Heart left ventricle (tissue), 16 donors: ENCODE results near the gene HTR7. TPM values are rescaled to one million over a fixed set of nuclear protein-coding genes. Genes with fewer than 3 reads are reported as not detected.

Experiments
- ATAC-seq, 4 donors: fragments of 200-7000 bp; cut with Tn5 transposase; one replicate each; pipeline ENCODE4 v1.9.1; 2020 to 2022; ENCODE audit warnings: moderate library complexity in 4 of 4, mild to moderate bottlenecking in 3 of 4, moderate number of reproducible peaks in 1 of 4
- DNase-seq, 5 donors: peaks; one replicate each; pipeline ENCODE4 v3.0.0-alpha.2; 2020
- H3K27ac ChIP-seq, 12 donors: fragments of 200-600 bp; sonication (generic) in 4 of 12; one replicate each; pipeline versions ENCODE4 v1.5.0 to v1.8.0; 2016 to 2022; ENCODE audit warnings: mild to moderate bottlenecking in 2 of 12
- H3K27me3 ChIP-seq, 9 donors: fragments of 200-600 bp; sonication (generic) in 2 of 9; one replicate each; pipeline versions ENCODE4 v1.5.1 to v1.8.0; 2016 to 2022; ENCODE audit warnings: mild to moderate bottlenecking in 3 of 9
- H3K36me3 ChIP-seq, 9 donors: fragments of 200-600 bp; sonication (generic) in 2 of 9; one replicate each; pipeline versions ENCODE4 v1.5.0 to v1.8.0; 2018 to 2022; ENCODE audit warnings: mild to moderate bottlenecking in 2 of 9
- H3K4me1 ChIP-seq, 12 donors: fragments of 200-600 bp; sonication (generic) in 4 of 12; one replicate each; pipeline versions ENCODE4 v1.5.0 to v1.8.0; 2016 to 2022; ENCODE audit warnings: mild to moderate bottlenecking in 3 of 12
- H3K4me3 ChIP-seq, 12 donors: fragments of 200-600 bp; sonication (generic) in 4 of 12; one replicate each; pipeline versions ENCODE4 v1.5.0 to v1.8.0; 2017 to 2022; ENCODE audit warnings: mild to moderate bottlenecking in 9 of 12, moderate library complexity in 4 of 12
- H3K9me3 ChIP-seq, 12 donors: fragments of 200-600 bp; sonication (generic) in 4 of 12; one replicate each; pipeline versions ENCODE4 v1.5.0 to v1.8.0; 2016 to 2022; ENCODE audit warnings: mild to moderate bottlenecking in 1 of 12
- POLR2A ChIP-seq, 2 donors: fragments of 450-650 bp; IDR thresholded peaks; one replicate each; pipeline ENCODE4 v1.6.1; 2017; ENCODE audit warnings: antibody characterized with exemption in 2 of 2, mild to moderate bottlenecking in 2 of 2, moderate library complexity in 2 of 2
- whole genome bisulfite sequencing, 4 donors: extraction: QIAGEN DNeasy Blood & Tissue Kit in 2 of 4; methylation state at CpG; one replicate each; pipeline versions ENCODE4 v1.1.5 to v1.1.7; 2013 to 2018; 5-methylcytosine and 5-hydroxymethylcytosine counted together
- intact Hi-C, 10 donors: fragments of 100-400 bp; cut with DNase I; formaldehyde crosslinking; loops; one replicate each; pipeline versions ENCODE4 v1.11.1 to v1.14.2; 2022
- polyA plus RNA-seq, 2 donors: library from polyadenylated mRNA; stranded (reverse); fragments of 200-250 nt; gene quantifications; one replicate each; pipeline ENCODE4 v1.2.3, GENCODE V29; 2013
- total RNA-seq, 9 donors: library from RNA; depleted of rRNA in 2 of 9; stranded (reverse); fragments of >200 nt in 2 of 9; fragmentation: NEBNext Ultra II Directional in 3 of 9; extraction: Animal tissue kit (Norgen Biotek cat#: 25700) in 3 of 9; gene quantifications; one replicate each; pipeline versions ENCODE4 v1.1.0 to v1.2.4, GENCODE V29; 2016 to 2023
- TF ChIP-seq, protein P1 (sequence below), 12 donors: fragments of 200-600 bp; sonication (generic) in 4 of 12; IDR thresholded peaks; one replicate each; pipeline versions ENCODE4 v1.5.0 to v1.8.0; 2018 to 2022; ENCODE audit warnings: antibody characterized with exemption in 12 of 12, mild to moderate bottlenecking in 5 of 12
- donor health status: ischemic (EF 13 %, LVEDD 7.1; RV severe dilation, severe dysfunction).
- donor health status: healthy with polysubstance abuse.
- donor health status: DM: no; HTN: yes; CAD: no.
- donor health status: DM: no; HTN: no; CAD: no.
- donor health status: ischemic (EF 25% LVEDD 6.9; RV normal size, moderate dysfunction).
- donor health status: ischemic (EF 25% LVEDD 5.7; RV mildly dilated, moderate dysfunction).
- donor health status: healthy.
- donor health status: DM: yes; HTN: yes; CAD: no.
- donor health status: ischemic (EF 35%, LVEDD 5.7; RV mildly dilated, moderate dysfunction).
- donor health status: nonischemic (EF 11% LVEDD 7.7; RV severe dilation, severe dysfunction).
- donor health status: DM: yes; HTN: yes; CAD: no.
- donor health status: PGD.
- donor health status: ischemic (EF 29% LVEDD 5.4; RV normal size, mild dysfunction).
- donor health status: nonischemic (EF 23%, LVEDD 6.1; RV moderate dilation, normal function).

Gene HTR7
- total and polyA plus RNA-seq, 11 donors: 0.10 to 0.66 (median 0.24) TPM; not detected in 4

DNA sequence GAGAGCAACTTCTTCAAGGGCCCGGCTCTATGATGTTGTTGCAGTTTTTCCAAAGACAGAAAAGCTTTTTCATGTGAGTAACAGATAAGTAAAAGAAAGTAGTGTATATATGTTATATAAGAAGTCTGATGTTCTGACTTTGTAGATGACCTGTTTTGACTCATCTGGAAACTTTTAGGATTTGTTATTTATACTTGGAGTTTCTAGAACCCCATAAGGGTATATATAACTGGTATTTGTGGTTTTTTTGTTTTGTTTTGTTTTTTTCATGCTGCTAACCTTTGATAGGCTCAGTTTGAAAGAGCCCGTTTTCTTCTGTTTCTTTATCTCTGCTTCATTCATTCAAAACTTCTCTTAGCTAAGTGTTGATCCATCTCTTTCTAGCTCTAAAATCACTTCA lies 21.2 kb upstream of the HTR7 start:
- no peaks in the 10 kb centered on the region for H3K27me3 ChIP-seq
- 87 to 93% (median 90%) methylated on average over 2 of the region's 2 CpGs for WGBS, 4 donors
- DNase-seq (no peak), ATAC-seq (no peak)
- intact Hi-C loops: loop anchor here in 2 of 10 donors (10.0 kb wide), 2 partner anchors 506 to 1454 kb away; no protein-coding TSS in a partner anchor
- no peak overlapping the region for H3K4me3 ChIP-seq
- TF ChIP-seq POLR2A (IDR thresholded peaks at IDR 0.05): no peak
- TF ChIP-seq, protein P1, sequence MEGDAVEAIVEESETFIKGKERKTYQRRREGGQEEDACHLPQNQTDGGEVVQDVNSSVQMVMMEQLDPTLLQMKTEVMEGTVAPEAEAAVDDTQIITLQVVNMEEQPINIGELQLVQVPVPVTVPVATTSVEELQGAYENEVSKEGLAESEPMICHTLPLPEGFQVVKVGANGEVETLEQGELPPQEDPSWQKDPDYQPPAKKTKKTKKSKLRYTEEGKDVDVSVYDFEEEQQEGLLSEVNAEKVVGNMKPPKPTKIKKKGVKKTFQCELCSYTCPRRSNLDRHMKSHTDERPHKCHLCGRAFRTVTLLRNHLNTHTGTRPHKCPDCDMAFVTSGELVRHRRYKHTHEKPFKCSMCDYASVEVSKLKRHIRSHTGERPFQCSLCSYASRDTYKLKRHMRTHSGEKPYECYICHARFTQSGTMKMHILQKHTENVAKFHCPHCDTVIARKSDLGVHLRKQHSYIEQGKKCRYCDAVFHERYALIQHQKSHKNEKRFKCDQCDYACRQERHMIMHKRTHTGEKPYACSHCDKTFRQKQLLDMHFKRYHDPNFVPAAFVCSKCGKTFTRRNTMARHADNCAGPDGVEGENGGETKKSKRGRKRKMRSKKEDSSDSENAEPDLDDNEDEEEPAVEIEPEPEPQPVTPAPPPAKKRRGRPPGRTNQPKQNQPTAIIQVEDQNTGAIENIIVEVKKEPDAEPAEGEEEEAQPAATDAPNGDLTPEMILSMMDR (IDR thresholded peaks at IDR 0.05): no peak
- no peaks in the 10 kb centered on the region for H3K9me3 ChIP-seq
- H3K27ac ChIP-seq: no peak overlapping the region
- peaks cover 0 to 93% (median 73%) of the 10 kb centered on the region in 9 donors for H3K36me3 ChIP-seq
- H3K4me1 ChIP-seq: peaks cover 0 to 7% (median 0%) of the 10 kb centered on the region in 12 donors

DNA sequence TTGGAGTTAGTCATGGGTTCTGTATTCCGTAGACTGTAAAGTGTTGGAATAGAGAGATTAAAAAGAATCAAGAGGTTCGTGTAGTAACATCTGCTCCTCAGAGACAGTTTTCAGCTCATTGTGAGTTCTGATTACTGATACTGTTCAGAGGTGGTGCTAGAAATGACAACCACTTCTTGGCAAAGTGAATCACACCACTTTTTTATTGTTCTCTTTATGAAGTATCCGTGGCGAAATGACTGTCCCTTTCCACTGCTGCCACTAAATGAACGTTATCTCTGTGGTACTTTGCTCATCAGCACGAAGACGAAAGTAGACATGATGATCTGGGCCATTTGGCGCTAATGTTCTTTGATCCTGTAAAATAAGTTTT lies 14.8 kb upstream of the HTR7 start:
- no peak for TF ChIP-seq POLR2A (IDR thresholded peaks at IDR 0.05)
- intact Hi-C loops: loop anchor here in 4 of 10 donors (5.0 to 10.0 kb wide), 4 partner anchors 125 to 1448 kb away; no protein-coding TSS in a partner anchor

DNA sequence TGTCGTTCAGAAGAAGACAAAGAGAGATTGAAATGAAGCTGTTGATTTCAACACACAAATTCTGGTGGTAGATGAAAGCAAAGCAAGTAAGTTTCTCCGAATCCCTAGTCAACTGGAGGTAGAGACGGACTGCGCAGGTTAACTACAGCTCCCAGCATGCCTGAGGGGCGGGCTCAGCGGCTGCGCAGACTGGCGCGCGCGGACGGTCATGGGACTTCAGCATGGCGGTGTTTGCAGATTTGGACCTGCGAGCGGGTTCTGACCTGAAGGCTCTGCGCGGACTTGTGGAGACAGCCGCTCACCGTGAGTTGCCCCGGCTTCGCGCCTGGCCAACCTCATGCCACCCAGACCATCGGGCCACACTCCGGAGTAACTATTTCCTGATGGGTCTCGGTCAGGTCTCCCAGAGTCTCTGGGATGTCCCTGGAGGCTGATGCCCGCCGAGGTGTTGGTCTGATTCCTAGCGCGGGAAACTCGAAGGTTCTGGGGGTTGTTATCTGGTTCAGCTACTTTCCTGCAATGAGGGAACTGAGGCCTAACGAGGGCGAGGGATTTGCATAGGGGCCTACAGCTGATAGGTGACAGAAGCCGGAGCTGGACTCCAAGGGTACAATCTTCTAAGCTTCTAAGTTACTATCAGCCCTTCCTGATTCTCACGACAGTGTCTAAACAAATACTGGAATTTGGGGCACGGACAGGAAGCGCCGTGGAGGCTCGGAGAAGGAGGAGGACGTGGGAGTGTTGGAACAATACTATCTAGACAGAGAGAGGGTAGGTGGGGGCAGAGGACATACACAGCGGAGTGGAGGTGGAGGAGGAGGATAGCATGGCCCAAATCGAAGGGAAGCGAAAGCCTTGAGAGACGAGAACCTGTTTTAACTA lies 14.2 kb upstream of the HTR7 start, which contains the start of gene RPP30:
TSS of gene RPP30 (plus strand) at position 209 of the 882 bp plus-strand sequence. CDS start at position 222, 13 bp downstream.
- Histone ChIP-seq H3K9me3 (peaks cover 0 to 10% (median 0%) of the 10 kb centered on the region in 12 donors), H3K4me1 (peaks cover 0 to 27% (median 14%) of the 10 kb centered on the region in 12 donors), H3K27me3 (no peaks in the 10 kb centered on the region), H3K27ac (peak within 1 kb of the TSS; percentile 24 to 78 (median 64)), H3K36me3 (peaks cover 0 to 29% (median 16%) of the 10 kb centered on the region in 9 donors), H3K4me3 (peak within 1 kb of the TSS; percentile 66 to 98 (median 80))
- WGBS, 4 donors: 0 to 1% (median 0%) methylated on average over 43 of the region's 43 CpGs
- ATAC-seq: peak; percentile 97 to 99 (median 98)
- intact Hi-C loops: loop anchor here in 4 of 10 donors (5.0 to 10.0 kb wide), 4 partner anchors 125 to 1447 kb away; no protein-coding TSS in a partner anchor
- peak; percentile 83 to 92 (median 86) for DNase-seq
- TF ChIP-seq, protein P1 (IDR thresholded peaks at IDR 0.05): no peak
- peak in 1 of 2 donors; percentile 21 for TF ChIP-seq POLR2A (IDR thresholded peaks at IDR 0.05)

More for the DNA sequence above, 14.8 kb upstream of the HTR7 start:
- peaks cover 0 to 27% (median 14%) of the 10 kb centered on the region in 12 donors for H3K4me1 ChIP-seq
- no peaks in the 10 kb centered on the region for H3K27me3 ChIP-seq
- DNase-seq (no peak), ATAC-seq (no peak)
- peaks cover 0 to 35% (median 23%) of the 10 kb centered on the region in 9 donors for H3K36me3 ChIP-seq
- H3K27ac ChIP-seq: no peak overlapping the region
- H3K9me3 ChIP-seq: peaks cover 0 to 10% (median 0%) of the 10 kb centered on the region in 12 donors
- peak overlapping the region; percentile 66 to 98 (median 80) for H3K4me3 ChIP-seq
- WGBS, 4 donors: 24 to 31% (median 25%) methylated on average over 8 of the region's 8 CpGs

DNA sequence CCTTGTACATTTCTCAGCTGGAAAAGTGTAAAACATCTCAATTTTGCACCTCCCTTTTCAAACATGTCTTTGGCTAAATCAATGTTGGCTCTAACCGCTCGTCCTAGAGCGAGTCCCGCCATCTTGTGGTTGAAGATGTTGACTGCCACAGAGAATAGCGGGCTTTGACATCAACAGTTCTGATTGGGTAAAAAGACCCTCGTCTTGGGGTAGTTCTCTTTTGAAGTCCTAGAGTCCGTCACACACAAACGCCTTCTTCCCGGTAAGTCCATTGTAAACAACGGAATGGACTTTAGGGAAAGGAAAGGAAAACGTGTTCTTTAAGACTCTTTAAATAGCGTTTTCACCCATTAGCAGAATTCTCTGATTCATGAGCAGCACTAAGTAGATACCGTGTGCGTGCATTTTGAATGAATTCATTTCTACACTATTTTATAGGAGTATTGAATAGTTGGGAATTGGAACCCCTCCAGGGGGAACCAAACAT lies 13.5 kb upstream of the HTR7 start:
- peak overlapping the region; percentile 66 to 98 (median 80) for H3K4me3 ChIP-seq
- ATAC-seq (peak; percentile 58 to 80 (median 68)), DNase-seq (peak in 4 of 5 donors; percentile 22 to 39 (median 35))
- intact Hi-C loops: loop anchor here in 4 of 10 donors (5.0 to 10.0 kb wide), 4 partner anchors 124 to 1447 kb away; no protein-coding TSS in a partner anchor
- H3K4me1 ChIP-seq: peaks cover 0 to 27% (median 14%) of the 10 kb centered on the region in 12 donors
- H3K36me3 ChIP-seq: peaks cover 0 to 22% (median 9%) of the 10 kb centered on the region in 9 donors
- TF ChIP-seq, protein P1 (IDR thresholded peaks at IDR 0.05): peak; percentile 31 to 70 (median 53)
- no peak for TF ChIP-seq POLR2A (IDR thresholded peaks at IDR 0.05)
- WGBS, 4 donors: 1 to 2% (median 2%) methylated on average over 14 of the region's 14 CpGs
- H3K27me3 ChIP-seq: no peaks in the 10 kb centered on the region
- peaks cover 0 to 10% (median 0%) of the 10 kb centered on the region in 12 donors for H3K9me3 ChIP-seq
- peak overlapping the region in 11 of 12 donors; percentile 41 to 78 (median 67) for H3K27ac ChIP-seq
